Endometrium (tissue), 2 donors: ENCODE data around the gene RBM44.
A peak's percentile ranks its signal among the peaks of the same experiment; 100 is the strongest.
"Not testable (repeated sequence)": the region's sequence is repeated elsewhere in the genome, so short reads cannot be mapped to it uniquely, and the experiment has no call there.

ENCODE experiments used
- FAIRE-seq: peaks from 2 replicates; lab custom pipeline; 2012; peaks lifted over from hg19 to GRCh38; lab: Jason Lieb, UNC
- donor health status: control.
- donor health status: control.

RBM44 gene

DNA sequence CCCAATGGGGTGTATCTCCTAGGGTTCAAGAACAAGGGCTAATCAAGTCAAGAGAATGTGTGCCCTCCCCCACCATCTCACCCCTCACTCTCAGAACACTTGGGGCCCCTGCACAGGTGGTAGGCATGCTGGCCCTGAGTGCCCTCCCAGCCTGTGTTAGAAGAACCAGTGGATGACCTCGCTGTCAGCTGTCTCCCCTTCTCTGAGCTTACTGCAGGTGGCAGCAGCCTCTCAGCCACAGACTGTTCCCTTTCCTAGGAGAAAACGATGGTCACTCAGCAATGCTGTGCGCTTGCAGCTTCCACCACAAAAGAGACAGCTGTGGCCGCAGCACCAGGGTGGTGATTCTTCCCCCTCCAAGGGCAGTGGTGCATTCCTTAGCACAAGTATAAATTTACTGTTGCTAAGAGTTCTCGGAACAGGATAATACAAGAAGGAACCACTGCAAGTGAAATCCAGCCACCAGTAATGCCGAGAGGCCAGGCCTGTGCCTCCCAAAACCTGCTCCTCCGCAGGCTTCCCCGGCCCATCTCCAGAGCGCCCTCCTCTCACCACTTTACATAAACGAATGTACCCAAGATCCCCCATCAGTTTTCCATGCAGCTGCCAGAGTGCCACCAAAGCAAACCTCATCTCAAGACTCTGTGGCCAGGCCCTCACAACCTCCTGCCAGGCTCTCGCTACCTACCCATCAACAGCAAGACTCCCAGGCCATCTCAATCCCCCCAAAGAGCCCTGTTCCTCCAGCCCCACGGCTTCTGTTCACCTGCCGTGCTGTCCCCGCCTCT lies 59.9 kb downstream of the RBM44 start:
- peak; percentile 60 for FAIRE-seq

DNA sequence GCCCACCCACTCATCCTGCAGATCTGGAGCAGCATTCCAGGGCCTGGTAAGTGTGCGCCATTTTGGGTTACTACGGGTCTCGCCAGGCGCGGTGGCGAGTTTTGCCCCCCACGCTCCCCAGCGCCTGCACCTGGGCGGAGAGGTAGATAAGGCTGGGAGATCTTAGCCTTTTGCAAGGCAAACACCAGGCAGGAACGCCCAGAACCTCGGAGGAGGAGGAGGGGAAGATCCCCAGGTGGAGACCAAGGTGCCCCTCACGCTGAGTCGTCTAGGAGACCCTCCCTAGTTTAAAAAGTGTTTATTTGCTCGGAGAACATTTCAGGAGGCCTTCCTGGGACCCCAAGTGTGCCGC lies 60.5 kb downstream of the RBM44 start:
- no peak for FAIRE-seq

DNA sequence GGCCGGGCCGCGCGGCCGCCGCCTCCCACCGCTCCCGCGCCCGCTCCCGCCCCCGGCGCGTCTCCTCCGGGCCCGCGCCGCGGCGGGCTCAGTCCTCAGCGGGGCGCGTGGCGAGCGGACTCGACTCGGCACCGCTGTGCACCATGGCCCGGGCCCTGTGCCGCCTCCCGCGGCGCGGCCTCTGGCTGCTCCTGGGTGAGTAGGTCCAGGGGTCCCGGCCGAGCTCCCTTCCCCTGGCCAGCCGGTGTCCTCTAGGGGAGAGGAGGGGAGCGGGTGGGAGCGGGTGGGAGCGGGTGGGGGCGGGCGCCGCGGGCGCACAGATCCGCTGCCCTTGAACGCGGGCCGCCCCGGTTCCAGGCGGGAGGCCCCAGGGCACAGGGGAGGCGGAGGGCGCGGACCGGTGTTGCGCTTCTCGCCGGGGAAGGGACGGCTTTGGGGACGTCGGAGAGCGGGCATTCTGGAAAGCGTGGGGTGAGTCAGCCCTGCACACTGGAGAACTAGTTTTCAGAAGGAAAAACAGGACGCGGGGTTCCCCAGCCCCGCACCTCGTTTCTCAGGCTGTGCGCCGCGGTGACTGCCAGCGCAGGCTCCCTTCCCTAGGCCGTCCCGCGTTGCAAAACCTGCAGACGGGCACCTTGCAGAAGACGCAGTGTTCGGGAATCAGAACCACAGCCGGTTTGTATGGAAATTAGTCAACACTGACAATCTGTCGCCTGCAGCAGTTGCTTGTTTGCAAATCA lies 61.1 kb downstream of the RBM44 start, which contains the start of gene RAMP1:
Gene RAMP1, plus strand, starts transcription at position 91 of the 740 bp plus-strand sequence. Its CDS starts 53 bp downstream, at position 144.
- FAIRE-seq, result no peak

DNA sequence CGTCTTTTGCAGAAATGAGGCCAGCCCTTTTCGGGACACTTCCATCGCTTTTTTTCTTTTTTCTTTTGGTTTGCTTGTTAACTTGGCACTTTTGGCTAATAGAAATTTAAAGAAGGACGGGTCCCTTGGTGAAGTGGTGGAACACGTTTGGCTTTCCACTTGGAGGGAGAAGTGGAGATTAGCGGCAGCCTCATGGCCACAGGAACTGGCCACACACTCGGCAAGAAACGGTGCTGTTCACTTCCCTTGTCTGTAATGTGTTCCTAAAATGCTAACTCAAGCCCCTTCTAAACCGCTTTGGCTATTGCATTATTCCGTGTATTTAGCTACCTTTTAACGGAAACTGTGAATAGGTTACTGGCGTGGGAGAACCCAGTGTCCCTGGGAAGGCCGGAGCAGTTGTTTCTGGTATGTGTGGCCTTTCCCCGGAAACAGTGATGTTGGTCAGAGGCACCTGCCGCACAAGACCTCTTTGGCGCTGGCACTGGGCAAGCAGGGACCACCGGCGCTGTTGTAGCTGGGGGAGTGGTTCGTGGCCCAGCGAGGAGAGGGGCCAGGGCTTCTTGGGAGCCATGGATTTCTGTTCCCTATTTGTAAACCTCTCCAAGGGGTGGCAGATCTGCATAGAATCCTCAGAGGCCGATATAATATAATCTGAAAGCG lies 61.8 kb downstream of the RBM44 start:
- FAIRE-seq, result no peak

DNA sequence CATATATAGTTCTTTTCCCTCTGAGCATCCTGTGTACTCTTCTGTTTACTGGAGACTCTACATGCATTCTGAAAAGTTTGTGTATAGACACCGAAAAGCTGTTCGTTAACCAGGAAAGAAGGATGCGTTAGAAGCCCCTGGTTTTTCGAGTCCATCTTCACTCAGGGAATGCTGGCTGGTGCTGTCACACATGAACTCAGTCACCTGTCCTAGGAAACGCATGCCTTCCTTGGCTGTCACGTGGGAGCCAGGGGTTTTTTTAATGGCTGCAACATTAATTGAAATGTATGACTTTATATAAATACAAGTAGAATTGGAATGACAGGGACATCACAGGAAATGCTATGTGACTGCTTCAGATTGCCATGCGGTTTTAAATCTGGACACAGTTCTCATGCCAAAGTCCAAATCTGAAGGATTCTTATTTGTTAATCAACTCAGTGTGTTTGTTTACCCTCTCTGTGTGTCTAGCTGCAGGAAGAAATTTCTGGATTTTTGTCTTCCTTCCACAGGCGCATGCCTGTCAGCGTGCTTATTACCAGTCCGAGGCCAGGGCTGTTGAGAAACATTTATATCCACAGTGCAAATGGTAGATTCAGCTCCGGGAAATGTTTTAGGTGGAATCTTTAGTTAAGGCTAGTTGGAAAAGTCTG lies 63.4 kb downstream of the RBM44 start:
- no peak for FAIRE-seq

DNA sequence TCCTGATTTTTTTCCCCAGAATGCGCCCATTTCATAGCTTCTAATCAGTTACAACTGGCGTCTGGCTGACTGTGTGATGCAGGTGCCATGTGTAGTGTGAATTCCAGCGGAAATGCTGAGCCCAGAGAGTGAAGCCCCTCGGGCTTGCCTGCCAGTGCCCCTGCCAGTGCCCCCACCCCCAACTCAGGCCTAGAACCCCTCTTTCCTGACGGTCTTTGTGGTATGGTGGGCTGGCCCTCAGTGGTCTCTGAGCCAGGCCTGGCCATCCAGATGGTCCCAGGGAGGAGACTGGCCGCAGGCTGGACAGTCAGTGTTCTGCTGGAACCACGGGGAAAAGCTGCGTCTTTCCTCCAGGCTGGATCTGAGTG lies 63.9 kb downstream of the RBM44 start:
- no peak for FAIRE-seq

DNA sequence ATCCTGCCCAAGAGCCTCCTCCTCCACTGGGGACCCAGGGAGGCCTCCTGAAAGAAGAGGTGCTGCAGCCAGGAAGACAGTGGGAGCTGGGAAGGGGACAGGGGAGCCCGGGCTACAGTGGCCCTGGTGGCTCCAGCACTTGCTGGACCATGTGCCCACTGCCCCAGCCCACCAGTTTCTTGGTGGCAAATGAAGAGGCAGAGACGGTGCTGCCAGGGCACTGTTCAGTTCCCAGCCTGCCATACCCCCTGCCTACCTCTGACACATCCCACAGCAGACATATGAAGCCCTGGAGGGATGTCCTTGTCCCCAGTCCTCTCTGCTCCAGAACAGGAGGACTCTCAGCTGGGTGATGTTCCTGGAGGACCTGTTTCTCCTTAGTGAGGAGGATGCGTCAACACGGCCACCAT lies 64.5 kb downstream of the RBM44 start:
- no peak for FAIRE-seq

DNA sequence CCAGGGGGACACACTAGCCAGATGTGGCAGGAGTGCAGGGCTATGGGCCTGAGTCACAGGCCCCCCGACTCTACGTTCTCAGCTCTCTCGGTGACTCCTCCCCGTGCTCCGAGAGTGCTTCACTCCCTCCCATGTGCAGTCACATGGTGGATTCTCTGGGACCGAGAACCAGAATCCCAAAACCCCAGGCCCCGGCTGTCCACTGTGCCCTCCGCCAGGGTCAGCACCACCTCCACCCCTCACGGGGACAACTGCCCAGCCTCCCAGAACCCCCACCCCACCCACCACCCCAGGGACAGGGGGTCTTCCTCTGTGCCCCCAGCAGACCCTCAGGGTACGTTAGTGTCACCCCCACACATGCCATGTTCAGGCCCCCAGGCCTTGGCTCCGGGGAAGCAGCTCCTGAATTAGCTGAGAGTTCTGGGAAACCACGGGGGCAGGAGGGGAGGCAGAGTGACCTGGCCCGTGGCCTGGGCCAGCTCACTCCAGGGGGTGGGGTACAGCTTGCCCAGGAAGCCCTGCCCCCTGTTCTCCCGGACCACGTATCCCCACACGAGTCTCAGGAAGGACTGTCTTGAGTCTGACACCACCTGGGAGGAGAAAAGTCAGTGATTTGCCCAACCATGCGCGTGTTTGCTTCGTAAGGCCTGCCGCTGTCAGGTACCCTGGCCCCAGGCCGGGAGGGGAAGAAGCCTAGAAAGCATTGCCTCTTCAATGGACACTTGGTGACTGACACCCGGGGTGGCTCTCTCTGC lies 65.3 kb downstream of the RBM44 start:
- FAIRE-seq, result no peak

DNA sequence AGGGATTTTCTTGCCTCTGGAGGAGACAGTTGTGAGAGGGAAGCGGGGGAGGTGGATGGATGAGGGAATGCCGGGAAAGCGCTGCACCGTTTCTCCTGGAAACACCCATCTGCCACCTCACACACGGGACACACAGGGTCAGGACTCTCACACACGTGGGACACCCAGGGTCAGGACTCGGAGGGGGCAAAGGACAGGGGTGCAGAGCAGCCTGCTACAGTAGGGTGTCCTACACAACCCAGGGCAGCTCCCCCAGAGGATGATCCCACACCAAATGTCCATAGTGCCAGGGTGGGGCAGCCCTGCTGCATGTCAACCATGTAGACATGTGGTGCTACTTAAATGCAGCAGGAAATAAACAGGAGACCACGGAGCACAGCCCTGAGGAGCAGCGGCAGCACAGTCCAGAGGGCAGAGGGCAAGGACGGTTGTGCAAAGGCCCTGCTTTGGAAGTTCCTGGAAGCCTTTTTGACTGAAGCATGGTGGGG lies 65.9 kb downstream of the RBM44 start:
- FAIRE-seq, result no peak

DNA sequence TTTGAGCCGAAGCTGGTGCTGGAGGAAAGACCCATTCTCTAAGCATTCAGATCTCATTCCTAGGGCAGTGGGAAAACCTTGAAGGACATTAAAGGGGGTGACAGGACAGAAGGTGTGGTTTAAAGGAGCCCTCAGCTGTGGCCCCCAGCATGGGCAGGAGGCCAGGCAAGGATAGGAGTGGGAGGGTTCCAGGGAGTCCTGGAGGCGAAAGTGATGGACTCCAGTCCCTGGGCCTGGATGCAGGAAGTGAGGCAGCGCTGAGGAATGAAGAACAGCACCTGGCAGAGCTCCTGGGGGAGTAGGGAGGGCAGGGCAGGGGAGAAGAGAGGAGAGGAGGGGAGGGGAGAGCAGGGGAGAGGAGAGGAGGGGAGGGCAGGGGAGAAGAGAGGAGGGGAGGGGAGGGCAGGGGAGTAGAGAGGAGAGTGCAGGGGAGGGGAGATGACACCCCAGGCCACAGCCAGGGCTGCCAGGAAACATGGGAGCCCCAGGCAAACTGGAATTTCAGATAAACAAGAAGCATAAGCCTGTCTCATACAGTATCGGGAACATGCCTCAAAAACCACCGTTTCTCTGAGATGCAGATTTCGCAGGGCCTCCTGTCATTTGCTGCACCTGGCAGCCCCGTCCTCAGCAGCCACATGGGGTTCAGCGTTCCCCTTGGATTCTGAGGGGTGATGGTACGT lies 66.5 kb downstream of the RBM44 start:
- FAIRE-seq, result no peak

DNA sequence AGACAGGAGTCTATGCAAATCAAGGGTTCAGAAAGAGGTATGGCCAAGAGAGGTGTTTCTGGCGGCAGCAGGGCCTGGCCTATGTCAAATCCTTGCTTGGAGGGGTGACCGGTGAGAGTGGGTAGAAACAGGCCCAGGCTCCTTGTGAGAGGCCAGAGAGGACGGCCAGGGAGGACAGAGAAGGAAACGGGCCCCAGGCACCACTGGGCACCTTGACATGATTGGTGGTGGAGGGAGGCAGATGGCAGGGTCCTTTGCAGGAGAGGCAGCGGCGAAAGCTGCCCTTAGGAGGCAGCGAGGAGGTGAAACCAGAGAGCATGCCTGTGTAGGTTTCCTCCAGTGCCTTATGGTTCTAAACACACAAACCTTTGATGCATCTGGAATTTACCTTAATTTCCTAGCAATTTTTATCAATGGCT lies 67.1 kb downstream of the RBM44 start:
- no peak for FAIRE-seq

DNA sequence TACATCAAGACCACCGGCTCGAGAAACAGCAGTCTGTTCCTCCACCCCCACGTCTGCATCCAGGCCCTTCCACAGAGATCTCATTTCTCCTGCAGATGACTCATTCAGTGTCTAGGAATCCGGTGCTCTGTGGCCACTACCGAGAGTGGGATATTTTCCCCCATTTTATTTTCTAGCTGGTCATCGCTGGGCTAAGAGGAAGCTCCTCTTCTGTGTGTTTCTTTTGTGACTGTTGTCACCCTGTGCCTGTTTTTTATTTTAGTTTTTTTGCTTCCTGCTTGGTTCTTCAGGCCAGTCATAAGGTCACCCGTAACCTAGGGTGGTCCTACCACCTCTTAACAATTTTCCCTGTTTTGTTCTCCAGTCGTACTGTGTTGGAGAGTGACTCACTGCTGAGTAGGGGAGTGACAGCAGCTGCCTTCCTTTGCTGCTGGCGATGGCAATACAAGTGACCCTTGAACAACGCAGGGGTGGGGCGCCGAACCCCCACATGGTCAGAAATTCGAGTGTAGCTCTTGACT lies 67.6 kb downstream of the RBM44 start:
- no peak for FAIRE-seq

DNA sequence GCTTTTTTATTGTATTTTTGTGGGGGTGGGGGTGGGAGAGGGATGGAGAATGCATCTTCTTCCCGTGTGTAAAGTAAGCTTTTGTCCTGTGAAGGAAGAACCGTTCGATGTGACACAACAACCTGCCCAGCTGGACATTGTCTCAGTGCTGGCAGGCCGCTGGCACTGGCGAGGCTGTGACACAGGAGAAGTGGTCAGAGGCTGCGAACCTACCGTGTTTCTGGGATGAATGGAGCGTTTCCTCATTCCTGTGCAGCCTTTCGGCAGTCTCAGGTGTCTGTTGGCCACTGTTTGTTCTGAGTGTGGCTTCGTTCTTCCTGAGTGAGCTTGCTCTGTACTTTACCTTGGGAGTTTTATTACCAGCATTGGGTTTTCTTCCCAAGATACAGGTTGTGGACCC lies 68.9 kb downstream of the RBM44 start:
- FAIRE-seq, result no peak

DNA sequence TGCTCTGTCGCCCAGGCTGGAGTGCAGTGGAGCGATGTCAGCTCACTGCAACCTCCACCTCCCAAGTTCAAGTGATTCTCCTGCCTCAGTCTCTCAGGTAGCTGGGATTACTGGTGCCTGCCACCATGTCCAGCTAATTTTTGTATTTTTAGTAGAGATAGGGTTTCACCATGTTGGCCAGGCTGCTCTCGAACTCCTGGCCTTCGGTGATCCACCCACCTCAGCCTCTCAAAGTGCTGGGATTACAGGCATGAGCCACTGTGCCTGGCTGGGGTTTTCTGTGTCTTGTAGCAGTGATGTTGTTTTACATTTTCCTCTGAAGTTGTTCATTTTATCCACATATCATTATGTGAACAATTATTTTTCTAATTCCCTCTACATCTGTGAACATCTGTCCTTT lies 69.5 kb downstream of the RBM44 start:
- not testable (repeated sequence) for FAIRE-seq

DNA sequence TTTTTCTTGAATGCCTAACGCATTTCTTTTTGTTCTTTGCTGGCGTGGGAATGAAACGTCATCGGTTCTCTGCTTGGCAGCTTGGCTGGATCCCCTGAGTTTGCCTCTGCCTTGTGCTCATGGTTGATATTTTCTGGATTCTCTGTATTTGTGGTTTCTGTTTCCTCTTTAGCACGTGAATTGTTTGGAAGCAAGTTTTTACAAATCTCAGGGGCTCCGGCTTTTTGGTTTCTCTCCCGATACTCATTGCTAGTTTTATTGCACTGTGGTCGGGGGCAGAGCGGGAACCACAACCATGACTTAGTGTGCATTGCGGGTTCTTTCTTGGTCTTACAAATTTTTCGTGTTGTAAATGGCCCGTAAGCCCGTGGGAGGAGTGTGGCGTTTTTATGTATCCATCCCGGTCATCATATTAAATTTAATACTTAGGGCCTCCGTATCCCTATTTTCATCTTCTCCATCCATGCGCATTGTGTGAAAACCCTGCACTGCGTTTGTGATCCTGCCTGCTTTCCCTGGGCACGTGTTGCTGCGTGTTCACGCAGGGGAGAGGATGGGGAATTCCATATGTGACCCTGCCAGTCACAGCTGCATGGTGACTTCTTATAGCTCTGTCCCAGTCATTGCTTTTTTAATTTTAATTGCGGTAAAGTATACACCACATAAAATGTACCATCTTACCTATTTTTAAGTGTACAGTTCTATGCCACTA lies 70.2 kb downstream of the RBM44 start:
- peak; percentile 23 for FAIRE-seq

DNA sequence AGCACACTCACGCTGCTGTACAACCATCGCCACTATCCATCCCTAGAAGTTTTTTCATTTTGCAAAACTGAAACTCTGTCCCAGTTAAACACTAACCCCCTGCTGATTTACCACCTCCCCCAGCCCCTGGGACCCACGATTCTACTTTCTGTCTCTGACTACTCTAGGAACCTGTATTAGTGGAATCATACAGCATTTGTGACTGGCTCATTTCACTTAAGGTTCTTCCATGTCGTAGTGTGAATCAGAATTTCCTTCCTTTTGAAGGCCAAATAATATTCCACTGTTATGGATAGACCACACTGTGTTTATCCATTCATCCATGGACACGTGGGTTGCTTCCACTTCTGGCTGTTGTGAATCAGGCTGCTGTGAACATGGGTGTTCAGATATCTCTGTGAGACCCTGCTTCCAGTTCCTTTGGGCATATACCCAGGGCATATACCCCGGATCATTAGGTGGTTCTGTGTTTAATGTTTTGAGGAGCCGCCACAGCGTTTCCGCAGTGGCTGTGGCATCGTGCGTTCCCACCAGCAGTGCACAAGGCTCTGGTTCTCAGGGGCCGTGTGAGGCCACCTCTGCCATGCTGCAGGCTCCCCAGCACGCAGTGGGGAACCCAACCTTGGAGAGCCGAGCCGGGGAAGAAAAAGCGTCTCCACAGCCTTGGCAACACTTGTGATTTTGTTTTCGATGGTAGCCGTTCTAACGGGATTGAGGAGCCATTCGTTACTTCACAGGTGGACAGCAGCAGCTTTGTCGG lies 70.9 kb downstream of the RBM44 start:
- FAIRE-seq, result no peak

DNA sequence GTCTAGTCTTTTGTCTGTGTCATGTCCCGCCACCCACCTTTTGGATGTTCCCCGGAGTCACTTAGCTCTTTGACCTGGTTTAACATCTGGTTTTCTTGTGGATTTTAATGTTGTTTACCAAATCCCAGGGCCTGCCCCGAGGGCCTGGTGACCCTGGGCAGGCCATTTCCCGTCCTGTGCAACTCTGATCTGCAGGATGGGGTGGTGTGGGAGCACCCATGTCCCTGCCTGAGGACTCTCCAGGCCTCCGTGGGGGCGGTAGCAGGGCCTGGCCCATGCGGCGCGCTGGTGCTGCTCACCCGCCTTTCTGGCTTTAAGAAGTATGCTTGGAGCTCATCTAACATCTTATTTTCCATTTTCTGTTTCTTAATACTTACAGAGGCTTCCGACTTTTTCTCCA lies 71.5 kb downstream of the RBM44 start:
- FAIRE-seq, result peak; percentile 71

DNA sequence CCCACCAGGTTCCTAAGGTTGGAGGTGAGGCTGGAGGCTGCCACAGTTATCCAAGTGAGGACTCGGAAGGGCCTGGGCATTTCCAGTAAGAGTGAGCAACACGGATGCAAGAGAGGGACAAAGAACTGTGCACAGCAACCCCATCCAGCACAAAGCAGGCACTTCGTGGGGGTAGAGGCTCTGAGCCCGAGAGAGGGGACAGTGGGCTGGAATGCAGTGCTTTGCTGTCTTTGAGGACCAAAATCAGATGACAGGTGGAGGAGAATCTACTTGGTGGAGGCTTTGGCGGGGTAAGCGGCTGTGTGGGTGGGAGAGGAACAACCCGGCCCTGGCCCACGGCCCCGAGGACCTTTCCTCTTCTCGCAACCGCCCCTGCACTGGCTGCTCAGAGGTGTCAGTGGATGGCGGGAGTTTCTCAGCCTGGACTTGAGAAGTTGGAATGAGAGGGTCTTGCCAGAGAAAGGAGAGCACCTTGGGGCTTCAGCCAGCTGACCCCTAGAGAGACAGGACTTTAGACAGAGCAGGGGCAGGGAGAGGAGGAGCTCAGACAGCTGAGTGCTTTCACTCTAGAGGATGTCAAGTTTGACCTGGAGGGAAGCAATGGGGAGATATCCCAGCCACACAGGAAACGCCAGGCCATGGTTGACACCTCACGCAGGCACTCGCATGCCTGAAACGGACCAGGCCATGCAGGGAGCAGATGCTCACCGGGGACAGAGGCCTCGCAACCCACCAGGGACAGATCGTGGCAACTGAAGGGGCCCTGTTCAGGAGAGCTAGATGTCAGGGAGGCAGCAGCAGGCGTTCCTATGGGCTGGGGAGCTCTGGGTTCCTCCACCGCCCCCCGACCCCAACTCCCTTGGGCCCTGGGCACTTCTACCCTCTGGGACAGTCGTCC lies 72.4 kb downstream of the RBM44 start:
- no peak for FAIRE-seq
